ENCODE results near the gene SLC2A8. TPM values are rescaled to one million over a fixed set of nuclear protein-coding genes. Genes with fewer than 3 reads are reported as not detected.

SLC2A8 gene
- total and polyA plus RNA-seq, 2 experiments from 2014 or later, result 9.6 to 9.9 TPM

DNA sequence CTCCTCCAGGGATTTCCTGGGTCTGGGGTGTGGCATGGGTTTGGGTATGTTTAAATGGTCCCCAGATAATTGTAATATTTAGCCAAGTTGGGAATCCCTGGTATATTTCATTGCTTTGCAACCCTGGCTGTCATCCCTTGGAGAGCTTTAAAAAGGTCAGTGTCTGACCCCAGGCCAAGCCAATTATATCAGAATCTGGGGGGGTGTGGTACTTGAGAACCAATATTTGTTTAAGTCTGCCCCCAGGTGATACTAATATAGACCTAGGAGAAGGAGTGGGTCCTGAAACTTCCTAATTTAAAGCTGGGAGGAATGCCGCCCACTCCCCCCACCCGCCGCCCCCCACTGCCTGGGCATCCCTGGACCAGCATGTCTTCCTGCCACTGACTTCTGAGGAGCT is 38.2 kb upstream of the SLC2A8 start:
- no peaks in the 10 kb centered on the region for H3K4me1 ChIP-seq (ENCODE audit: insufficient read depth)
- H3K9me3 ChIP-seq (ENCODE audit: low read depth), result no peaks in the 10 kb centered on the region
- 97 to 100% methylated on average over 3 of the region's 3 CpGs for WGBS, 2 experiments (ENCODE audit: low coverage in 1 of 2, low lambda C conversion rate in 2 of 2, missing lambda C conversion rate in 2 of 2)
- H3K27ac ChIP-seq, result no peak overlapping the region
- H3K36me3 ChIP-seq (ENCODE audit: low read depth), result no peaks in the 10 kb centered on the region
- H3K4me3 ChIP-seq, result no peak overlapping the region
- TF ChIP-seq EZH2phosphoT487 (IDR thresholded peaks at IDR 0.05; ENCODE audit: insufficient read depth, low read depth) (no peak), EZH2 (IDR thresholded peaks at IDR 0.05; ENCODE audit: insufficient read depth, poor library complexity, severe bottlenecking) (no peak)
- in situ Hi-C loops (cut with MboI), result no loop called here
- H3F3A ChIP-seq (ENCODE audit: insufficient read depth), result no peaks in the 10 kb centered on the region
- H3K9me2 ChIP-seq (ENCODE audit: insufficient read depth), result no peaks in the 10 kb centered on the region
- H3K27me3 ChIP-seq (replicated peaks; ENCODE audit: insufficient read depth), result peaks cover 5% of the 10 kb centered on the region; the same call in 1 of the 2 replicates
- H2AFZ ChIP-seq, result no peak overlapping the region
- DNase-seq, result no peak
- no peaks in the 10 kb centered on the region for H4K20me1 ChIP-seq (ENCODE audit: insufficient read depth)
- H3K79me2 ChIP-seq (ENCODE audit: insufficient read depth), result no peaks in the 10 kb centered on the region
- no peak overlapping the region for H3K9ac ChIP-seq
- no peak overlapping the region for H3K4me2 ChIP-seq (ENCODE audit: unreplicated experiment)

DNA sequence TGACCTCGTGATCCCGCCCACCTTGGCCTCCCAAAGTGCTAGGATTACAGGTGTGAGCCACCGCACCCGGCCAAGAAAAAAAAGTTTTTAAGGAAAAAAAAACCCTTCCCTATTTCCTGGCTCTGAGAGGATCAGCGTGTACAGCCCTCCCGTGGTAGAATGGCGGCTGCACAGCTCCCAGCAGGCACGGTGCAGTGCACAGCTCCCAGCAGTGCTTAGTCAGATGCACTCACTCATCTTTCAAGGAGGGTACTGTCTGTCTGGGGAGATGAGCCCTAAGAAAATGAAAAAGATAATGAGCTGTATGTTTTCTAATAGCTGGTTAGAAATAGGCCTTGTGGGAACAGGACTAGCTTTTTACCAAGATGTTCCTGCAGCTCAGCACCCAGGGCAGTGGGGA is 36.7 kb upstream of the SLC2A8 start:
- in situ Hi-C loops (cut with MboI), result no loop called here

GRCh38 chr9:127360829-127361228 is 36.1 kb upstream of the SLC2A8 start:
- TF ChIP-seq EZH2 (IDR thresholded peaks at IDR 0.05; ENCODE audit: insufficient read depth, poor library complexity, severe bottlenecking) (no peak), EZH2phosphoT487 (IDR thresholded peaks at IDR 0.05; ENCODE audit: insufficient read depth, low read depth) (no peak)
- H3K4me3 ChIP-seq, result no peak overlapping the region
- in situ Hi-C loops (cut with MboI), result no loop called here
- no peaks in the 10 kb centered on the region for H3K9me2 ChIP-seq (ENCODE audit: insufficient read depth)
- DNase-seq, result peak; percentile 6
- no peaks in the 10 kb centered on the region for H4K20me1 ChIP-seq (ENCODE audit: insufficient read depth)
- H3K79me2 ChIP-seq (ENCODE audit: insufficient read depth), result no peaks in the 10 kb centered on the region
- H3K4me1 ChIP-seq (ENCODE audit: insufficient read depth), result no peaks in the 10 kb centered on the region
- H3K9me3 ChIP-seq (ENCODE audit: low read depth), result no peaks in the 10 kb centered on the region
- H3K9ac ChIP-seq, result no peak overlapping the region
- no peaks in the 10 kb centered on the region for H3F3A ChIP-seq (ENCODE audit: insufficient read depth)
- peaks cover 4% of the 10 kb centered on the region; the same call in 1 of the 2 replicates for H3K27me3 ChIP-seq (replicated peaks; ENCODE audit: insufficient read depth)
- WGBS, 2 experiments (ENCODE audit: low coverage in 1 of 2, low lambda C conversion rate in 2 of 2, missing lambda C conversion rate in 2 of 2), result 54 to 60% methylated on average over 2 of the region's 2 CpGs
- no peak overlapping the region for H3K4me2 ChIP-seq (ENCODE audit: unreplicated experiment)
- H3K36me3 ChIP-seq (ENCODE audit: low read depth), result no peaks in the 10 kb centered on the region
- H3K27ac ChIP-seq, result no peak overlapping the region
- no peak overlapping the region for H2AFZ ChIP-seq

More for the DNA sequence above, 36.7 kb upstream of the SLC2A8 start:
- Histone ChIP-seq H3F3A (ENCODE audit: insufficient read depth) (no peaks in the 10 kb centered on the region), H3K27ac (no peak overlapping the region), H4K20me1 (ENCODE audit: insufficient read depth) (no peaks in the 10 kb centered on the region), H3K4me1 (ENCODE audit: insufficient read depth) (no peaks in the 10 kb centered on the region), H3K9me2 (ENCODE audit: insufficient read depth) (no peaks in the 10 kb centered on the region), H3K9ac (no peak overlapping the region), H3K9me3 (ENCODE audit: low read depth) (no peaks in the 10 kb centered on the region), H3K79me2 (ENCODE audit: insufficient read depth) (no peaks in the 10 kb centered on the region), H3K27me3 (replicated peaks; ENCODE audit: insufficient read depth) (peaks cover 5% of the 10 kb centered on the region; the same call in 1 of the 2 replicates), H3K4me3 (no peak overlapping the region), H2AFZ (no peak overlapping the region), H3K4me2 (ENCODE audit: unreplicated experiment) (no peak overlapping the region), H3K36me3 (ENCODE audit: low read depth) (no peaks in the 10 kb centered on the region)
- DNase-seq, result no peak
- WGBS, 2 experiments (ENCODE audit: low coverage in 1 of 2, low lambda C conversion rate in 2 of 2, missing lambda C conversion rate in 2 of 2), result 65 to 69% methylated on average over 8 of the region's 8 CpGs
- TF ChIP-seq EZH2phosphoT487 (IDR thresholded peaks at IDR 0.05; ENCODE audit: insufficient read depth, low read depth) (no peak), EZH2 (IDR thresholded peaks at IDR 0.05; ENCODE audit: insufficient read depth, poor library complexity, severe bottlenecking) (no peak)

- H3K27me3 ChIP-seq (replicated peaks; ENCODE audit: insufficient read depth), result no peaks in the 10 kb centered on the region; the same call in 1 of the 2 replicates
- no peak for DNase-seq
- H3K4me1 ChIP-seq (ENCODE audit: insufficient read depth), result no peaks in the 10 kb centered on the region
- no peaks in the 10 kb centered on the region for H4K20me1 ChIP-seq (ENCODE audit: insufficient read depth)
- H3K4me3 ChIP-seq, result no peak overlapping the region
- H3F3A ChIP-seq (ENCODE audit: insufficient read depth), result no peaks in the 10 kb centered on the region
- in situ Hi-C loops (cut with MboI), result no loop called here
- H3K9me3 ChIP-seq (ENCODE audit: low read depth), result no peaks in the 10 kb centered on the region
- no peaks in the 10 kb centered on the region for H3K79me2 ChIP-seq (ENCODE audit: insufficient read depth)
- H2AFZ ChIP-seq, result no peak overlapping the region
- TF ChIP-seq EZH2phosphoT487 (IDR thresholded peaks at IDR 0.05; ENCODE audit: insufficient read depth, low read depth) (no peak), EZH2 (IDR thresholded peaks at IDR 0.05; ENCODE audit: insufficient read depth, poor library complexity, severe bottlenecking) (no peak)
- H3K9me2 ChIP-seq (ENCODE audit: insufficient read depth), result no peaks in the 10 kb centered on the region
- H3K36me3 ChIP-seq (ENCODE audit: low read depth), result no peaks in the 10 kb centered on the region
- WGBS, 2 experiments (ENCODE audit: low coverage in 1 of 2, low lambda C conversion rate in 2 of 2, missing lambda C conversion rate in 2 of 2), result 89 to 96% methylated on average over 3 of the region's 3 CpGs
- no peak overlapping the region for H3K27ac ChIP-seq
- H3K9ac ChIP-seq, result no peak overlapping the region
- H3K4me2 ChIP-seq (ENCODE audit: unreplicated experiment), result no peak overlapping the region
Measured at GRCh38 chr9:127361561-127361960, 35.4 kb upstream of the SLC2A8 start.

DNA sequence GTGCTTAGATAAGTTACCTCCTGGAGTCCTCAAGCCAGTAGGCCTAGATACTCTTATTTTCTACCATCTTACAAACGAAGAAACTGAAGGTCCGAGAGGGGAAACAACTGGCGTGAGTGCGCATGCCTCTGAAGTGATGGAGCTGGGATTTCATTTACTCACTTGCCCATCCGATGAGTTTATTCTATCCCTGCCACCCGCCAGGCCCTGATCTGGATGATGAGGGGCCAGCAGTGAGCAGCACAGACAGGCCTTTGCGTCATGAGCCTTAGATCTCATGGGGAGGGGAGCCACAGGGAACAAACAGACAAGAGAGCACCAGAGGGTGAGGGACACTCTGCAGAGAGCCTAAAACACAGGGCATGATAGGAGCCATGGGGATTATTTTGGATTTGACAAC is 34.1 kb upstream of the SLC2A8 start:
- no peak overlapping the region for H3K4me2 ChIP-seq (ENCODE audit: unreplicated experiment)
- WGBS, 2 experiments (ENCODE audit: low coverage in 1 of 2, low lambda C conversion rate in 2 of 2, missing lambda C conversion rate in 2 of 2), result 93 to 95% methylated on average over 7 of the region's 7 CpGs
- H3F3A ChIP-seq (ENCODE audit: insufficient read depth), result no peaks in the 10 kb centered on the region
- no peak overlapping the region for H2AFZ ChIP-seq
- H3K36me3 ChIP-seq (ENCODE audit: low read depth), result no peaks in the 10 kb centered on the region
- no peaks in the 10 kb centered on the region; the same call in 1 of the 2 replicates for H3K27me3 ChIP-seq (replicated peaks; ENCODE audit: insufficient read depth)
- DNase-seq, result no peak
- H3K9me2 ChIP-seq (ENCODE audit: insufficient read depth), result no peaks in the 10 kb centered on the region
- no peaks in the 10 kb centered on the region for H3K9me3 ChIP-seq (ENCODE audit: low read depth)
- H3K4me3 ChIP-seq, result no peak overlapping the region
- H4K20me1 ChIP-seq (ENCODE audit: insufficient read depth), result no peaks in the 10 kb centered on the region
- H3K4me1 ChIP-seq (ENCODE audit: insufficient read depth), result no peaks in the 10 kb centered on the region
- no peaks in the 10 kb centered on the region for H3K79me2 ChIP-seq (ENCODE audit: insufficient read depth)
- no peak overlapping the region for H3K9ac ChIP-seq
- TF ChIP-seq EZH2phosphoT487 (IDR thresholded peaks at IDR 0.05; ENCODE audit: insufficient read depth, low read depth), result no peak
- TF ChIP-seq EZH2 (IDR thresholded peaks at IDR 0.05; ENCODE audit: insufficient read depth, poor library complexity, severe bottlenecking), result no peak
- no peak overlapping the region for H3K27ac ChIP-seq
- in situ Hi-C loops (cut with MboI), result no loop called here

Data from GM23248 (cell line).